GM21390 (cell line): ENCODE measurements around the gene SCAPER.

Experiments used
- ATAC-seq: cut with Tn5 transposase; IDR thresholded peaks from one replicate; pipeline ENCODE4 v1.9.1; 2021; ENCODE audit not compliant: unreplicated experiment

Gene SCAPER

GRCh38 chr15:76376029-76376428 is 529.1 kb downstream of the SCAPER start:
- ATAC-seq, result no peak

- ATAC-seq, result no peak
Observed at GRCh38 chr15:76368122-76368621, 537.0 kb downstream of the SCAPER start.

- ATAC-seq, result no peak
Observed at GRCh38 chr15:76366714-76367113, 538.4 kb downstream of the SCAPER start.

- ATAC-seq, result no peak
Observed at GRCh38 chr15:76363251-76363650, 541.9 kb downstream of the SCAPER start.

- no peak for ATAC-seq
Observed at GRCh38 chr15:76360416-76360815, 544.7 kb downstream of the SCAPER start.

- ATAC-seq, result no peak
Observed at GRCh38 chr15:76359152-76359551, 546.0 kb downstream of the SCAPER start.

GRCh38 chr15:76358453-76358852 is 546.7 kb downstream of the SCAPER start:
- no peak for ATAC-seq

GRCh38 chr15:76354823-76355440 is 550.2 kb downstream of the SCAPER start:
- ATAC-seq, result no peak

- no peak for ATAC-seq
Observed at GRCh38 chr15:76353903-76354302, 551.2 kb downstream of the SCAPER start.

GRCh38 chr15:76353023-76353577 is 552.0 kb downstream of the SCAPER start:
- ATAC-seq, result no peak

- no peak for ATAC-seq
Observed at GRCh38 chr15:76349301-76350070, 555.7 kb downstream of the SCAPER start.

GRCh38 chr15:76347482-76348055 is 557.6 kb downstream of the SCAPER start:
- ATAC-seq, result no peak

GRCh38 chr15:76346669-76347481 is 558.3 kb downstream of the SCAPER start:
- ATAC-seq, result no peak

GRCh38 chr15:76345880-76346668 is 559.1 kb downstream of the SCAPER start:
- no peak for ATAC-seq

GRCh38 chr15:76345583-76345879 is 559.6 kb downstream of the SCAPER start:
- ATAC-seq, result no peak

GRCh38 chr15:76344893-76345582 is 560.1 kb downstream of the SCAPER start:
- no peak for ATAC-seq

GRCh38 chr15:76343313-76343996 is 561.7 kb downstream of the SCAPER start:
- ATAC-seq, result no peak

GRCh38 chr15:76342382-76343201 is 562.5 kb downstream of the SCAPER start:
- ATAC-seq, result no peak
